Activated CD4-positive, CD25-positive, alpha-beta regulatory T cell treated with anti-CD3 and anti-CD28 coated beads, Interleukin-2, amount 50 U/mL, for 72 hours (primary cell): Measurements from ENCODE around the gene RINL.
"Not testable (repeated sequence)": the region's sequence is repeated elsewhere in the genome, so short reads cannot be mapped to it uniquely, and the experiment has no call there.

Source experiments
- DNase-seq: peaks from one replicate; pipeline ENCODE4 v3.0.0; 2021

The RINL gene

DNA sequence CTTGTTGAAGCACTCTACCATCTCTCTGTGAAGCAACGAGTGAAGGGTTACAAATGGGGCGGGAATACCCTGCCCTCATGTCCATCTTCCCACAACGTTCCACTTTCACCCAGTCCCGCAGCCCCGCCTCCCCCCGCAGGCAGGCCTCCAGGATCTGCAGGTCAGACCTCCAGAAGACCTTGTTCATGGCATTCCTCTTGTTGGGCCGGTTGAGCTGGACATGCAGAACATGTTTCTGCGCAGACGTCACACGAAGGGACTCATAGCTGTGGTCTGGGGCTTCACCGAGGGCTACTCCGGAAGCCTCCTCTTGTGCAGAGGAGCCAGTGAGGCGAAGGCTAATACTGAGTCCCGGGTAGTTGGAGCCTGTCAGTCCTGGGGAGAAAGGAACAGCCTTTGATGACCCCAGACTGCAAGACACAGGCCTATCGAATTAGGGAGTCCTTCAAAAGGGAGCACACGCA is 46.9 kb downstream of the RINL start:
- DNase-seq: peak; percentile 60

DNA sequence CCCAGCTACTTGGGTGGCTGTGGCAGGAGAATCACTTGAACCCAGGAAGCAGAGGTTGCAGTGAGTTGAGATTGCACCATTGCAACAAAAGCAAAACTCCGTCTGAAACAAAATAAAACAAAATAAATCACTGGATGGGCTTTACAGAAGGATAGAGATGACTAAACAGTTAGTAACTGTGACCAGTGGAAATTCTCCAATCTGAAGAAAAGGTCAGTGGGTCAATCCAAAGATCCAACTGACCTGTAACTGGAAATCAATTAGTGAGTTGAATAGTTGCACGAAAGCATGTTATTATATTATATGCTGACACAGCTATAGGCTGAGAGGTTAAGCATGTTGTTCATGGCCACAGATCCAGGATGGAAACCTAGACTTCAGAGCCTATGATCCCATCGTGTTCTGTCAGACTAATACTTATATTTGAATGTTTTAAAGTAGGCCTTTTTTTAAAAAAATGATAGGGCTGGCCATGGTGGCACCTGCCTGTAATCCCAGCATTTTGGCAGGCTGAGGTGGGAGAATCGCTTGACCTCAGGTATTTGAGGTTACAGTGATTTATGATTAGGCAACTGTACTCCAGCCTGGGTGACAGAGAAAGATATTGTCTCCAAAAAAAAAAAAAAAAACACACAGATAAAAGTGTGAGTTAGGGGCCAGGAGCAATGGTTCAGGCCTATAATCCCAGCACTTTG is 47.9 kb downstream of the RINL start:
- no peak for DNase-seq

DNA sequence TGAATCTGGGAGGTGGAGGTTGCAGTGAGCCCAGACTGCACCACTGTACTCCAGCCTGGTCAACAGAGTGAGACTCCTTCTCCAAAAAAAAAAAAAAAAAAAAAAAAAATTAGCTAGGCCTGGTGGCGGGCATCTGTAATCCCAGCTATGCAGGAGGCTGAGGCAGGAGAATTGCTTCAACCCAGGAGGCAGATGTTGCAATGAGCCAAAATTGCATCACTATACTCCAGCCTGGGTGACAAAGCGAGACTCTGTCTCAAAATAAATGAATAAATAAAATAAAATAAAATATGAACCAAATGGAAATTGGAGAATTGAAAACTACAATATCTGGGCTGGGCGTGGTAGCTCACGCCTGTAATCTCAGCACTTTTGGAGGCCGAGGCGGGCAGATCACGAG is 48.9 kb downstream of the RINL start:
- DNase-seq: not testable (repeated sequence)

DNA sequence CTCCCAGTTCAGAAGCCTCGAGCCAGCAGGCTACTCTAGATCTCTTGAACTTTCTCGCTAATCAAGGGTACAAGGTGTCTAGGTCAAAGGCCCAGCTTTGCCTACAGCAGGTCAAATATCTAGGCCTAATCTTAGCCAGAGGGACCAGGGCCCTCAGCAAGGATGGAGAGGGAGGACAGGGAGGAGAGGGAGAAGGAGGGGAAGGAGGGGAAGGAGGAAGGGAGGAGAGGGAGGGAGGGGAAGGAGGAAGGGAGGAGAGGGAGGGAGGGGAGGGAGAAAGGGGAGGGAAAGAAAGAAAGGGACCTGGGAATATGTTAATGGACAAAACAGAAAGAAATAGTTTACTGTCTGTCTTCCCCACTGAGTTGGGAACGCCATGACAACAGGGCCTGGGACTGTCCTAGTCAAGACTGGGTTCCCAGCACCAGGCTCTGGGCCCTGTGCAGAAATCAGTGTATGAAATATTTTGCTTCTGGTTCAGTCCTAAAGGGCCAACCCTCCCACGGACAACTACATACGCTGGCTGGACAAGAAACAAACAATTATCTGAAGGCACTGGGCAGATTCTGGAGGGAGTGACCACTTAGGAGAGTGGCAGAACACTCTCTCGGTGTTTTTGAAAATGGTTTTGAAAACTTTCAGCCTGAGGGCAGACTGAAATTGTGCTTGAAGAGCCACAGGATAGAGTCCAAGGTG is 51.1 kb downstream of the RINL start:
- no peak for DNase-seq

DNA sequence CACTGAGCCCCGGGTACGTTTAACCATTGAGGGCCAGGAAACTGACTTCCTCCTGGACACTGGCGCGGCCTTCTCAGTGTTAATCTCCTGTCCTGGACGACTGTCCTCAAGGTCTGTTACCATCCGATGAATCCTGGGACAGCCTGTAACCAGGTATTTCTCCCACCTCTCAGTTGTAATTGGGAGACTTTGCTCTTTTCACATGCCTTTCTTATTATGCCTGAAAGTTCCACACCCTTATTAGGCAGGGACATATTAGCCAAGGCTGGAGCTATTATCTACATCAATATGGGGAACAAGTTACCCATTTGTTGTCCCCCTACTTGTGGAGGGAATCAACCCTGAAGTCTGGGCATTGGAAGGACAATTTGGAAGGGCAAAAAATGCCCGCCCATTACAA is 52.1 kb downstream of the RINL start:
- not testable (repeated sequence) for DNase-seq

DNA sequence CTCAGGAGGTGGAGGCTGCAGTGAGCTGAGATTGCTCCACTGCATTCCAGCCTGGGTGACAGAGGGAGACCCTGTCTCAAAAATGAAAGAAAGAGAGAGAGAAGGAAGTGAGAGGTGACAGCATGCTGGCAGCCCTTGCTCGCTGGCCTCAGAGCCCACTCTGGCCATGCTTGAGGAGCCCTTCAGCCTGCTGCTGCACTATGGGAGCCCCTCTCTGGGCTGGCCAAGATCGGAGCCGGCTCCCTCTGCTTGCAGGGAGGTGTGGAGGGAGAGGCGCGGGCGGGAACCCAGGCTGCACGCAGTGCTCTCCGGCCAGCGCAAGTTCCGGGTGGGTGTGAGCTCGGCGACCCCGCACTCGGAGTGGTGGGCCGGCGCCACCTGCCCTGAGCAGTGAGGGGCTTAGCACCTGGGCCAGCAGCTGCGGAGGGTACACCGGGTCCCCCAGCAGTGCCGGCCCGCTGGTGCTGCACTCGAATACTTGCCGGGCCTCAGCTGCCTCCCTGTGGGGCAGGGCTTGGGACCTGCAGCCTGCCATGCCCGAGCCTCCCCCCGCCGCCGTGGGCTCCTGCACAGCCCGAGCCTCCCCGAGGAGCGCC is 56.7 kb downstream of the RINL start:
- DNase-seq: not testable (repeated sequence)

DNA sequence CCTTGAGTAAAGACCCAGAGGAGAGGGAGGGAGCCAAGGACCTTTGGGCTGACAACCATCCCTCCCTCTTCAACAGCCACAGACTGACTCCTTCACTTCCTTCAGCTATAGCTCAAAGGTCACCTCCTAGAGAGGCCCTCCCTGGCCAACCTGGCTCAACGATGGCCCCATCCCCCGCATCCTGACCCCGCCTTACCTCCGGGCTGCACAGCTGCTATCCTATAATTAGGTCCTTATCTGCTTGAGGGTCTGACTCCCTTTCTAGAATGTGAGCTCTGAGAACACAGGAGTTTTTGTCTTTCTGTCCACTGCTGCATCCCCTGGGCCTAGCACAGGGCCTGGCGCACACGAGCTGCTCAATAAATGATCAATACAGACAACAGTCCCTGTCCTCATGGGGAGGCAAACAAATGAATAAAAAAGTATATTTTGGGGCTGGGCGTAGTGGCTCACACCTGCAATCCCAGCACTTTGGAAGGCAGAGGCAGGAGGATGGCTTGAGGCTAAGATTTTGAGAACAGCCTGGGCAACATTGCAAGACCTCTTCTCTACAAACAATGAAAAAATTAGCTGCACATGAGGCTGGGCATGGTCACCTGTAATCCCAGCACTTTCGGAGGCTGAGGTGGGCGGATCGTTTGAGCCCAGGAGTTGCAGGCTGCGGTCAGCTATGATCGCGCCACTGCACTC is 58.7 kb downstream of the RINL start:
- DNase-seq: no peak
